Ovary (tissue), 3 donors: Measurements from ENCODE around the gene PARG.

Experiments used
- CTCF ChIP-seq, 3 donors: fragments of 450-650 bp in 2 of 3; fragments of 200-600 bp in 1 of 3; IDR thresholded peaks; one replicate each; pipeline versions ENCODE4 v1.5.1 to v1.8.0; 2016 to 2022; ENCODE audit warnings: antibody characterized with exemption in 3 of 3, mild to moderate bottlenecking in 1 of 3
- EP300 ChIP-seq: sonication (generic); formaldehyde crosslinking; IDR thresholded peaks from one replicate; pipeline ENCODE4 v1.6.1; 2017; ENCODE audit warnings: antibody characterized with exemption
- POLR2A ChIP-seq: fragments of 450-650 bp; IDR thresholded peaks from one replicate; pipeline ENCODE4 v1.6.1; 2017; ENCODE audit warnings: antibody characterized with exemption, mild to moderate bottlenecking, moderate library complexity
- donor health status: DM: no; HTN: no; CAD: no.

GRCh38 chr10:49798275-49798674, 143.6 kb downstream of the PARG start:
- TF ChIP-seq CTCF (IDR thresholded peaks at IDR 0.05) (no peak), POLR2A (no peak), EP300 (no peak)
